Keratinocyte (primary cell): ENCODE data around the gene CD44. TPM values are rescaled to one million over a fixed set of nuclear protein-coding genes. Genes with fewer than 3 reads are reported as not detected.

Experiments
- DNase-seq: peaks from one replicate; pipeline ENCODE4 v3.0.0-alpha.2; 2011; ENCODE audit warnings: low read depth, missing footprints, low spot score
- FAIRE-seq: peaks from 2 replicates; lab custom pipeline; 2011; peaks lifted over from hg19 to GRCh38; lab: Jason Lieb, UNC
- H2AFZ ChIP-seq: 2 replicates; pipeline ENCODE4 v1.6.0; 2012; ENCODE audit warnings: low read length, control low read depth, inconsistent platforms; ENCODE audit not compliant: control insufficient read depth
- H3K27ac ChIP-seq: 2 replicates; pipeline ENCODE4 v1.5.1; 2011; ENCODE audit warnings: low read length; ENCODE audit not compliant: control insufficient read depth, insufficient read depth
- H3K27me3 ChIP-seq: 3 replicates; pipeline ENCODE4 v1.6.0; 2011; ENCODE audit warnings: low read length; ENCODE audit not compliant: control insufficient read depth, insufficient read depth; ENCODE audit errors: extremely low read depth
- H3K36me3 ChIP-seq, 2 experiments: 2 replicates in 1 of 2; 3 replicates in 1 of 2; pipeline ENCODE4 v1.5.1; 2011; ENCODE audit warnings: low read length in 2 of 2, mild to moderate bottlenecking in 1 of 2; ENCODE audit not compliant: control insufficient read depth in 2 of 2, insufficient read depth in 2 of 2; ENCODE audit errors: extremely low read depth in 1 of 2
- H3K4me1 ChIP-seq: 3 replicates; pipeline ENCODE4 v1.5.1; 2011; ENCODE audit warnings: low read length; ENCODE audit not compliant: control insufficient read depth, insufficient read depth; ENCODE audit errors: extremely low read depth
- H3K4me2 ChIP-seq: 3 replicates; pipeline ENCODE4 v1.6.0; 2011; ENCODE audit warnings: low read depth, low read length; ENCODE audit not compliant: control insufficient read depth, insufficient read depth; ENCODE audit errors: extremely low read depth
- H3K4me3 ChIP-seq, 3 experiments: fragments of 200-600 bp in 1 of 3; sonication (generic) in 1 of 3; 2 replicates in 2 of 3; 3 replicates in 1 of 3; pipeline ENCODE4 v1.5.1; 2011 to 2016; ENCODE audit warnings: low read length in 3 of 3, mild to moderate bottlenecking in 3 of 3, control low read depth in 2 of 3, inconsistent platforms in 1 of 3, low read depth in 1 of 3, mixed read lengths in 1 of 3, mixed run types in 1 of 3, moderate library complexity in 1 of 3; ENCODE audit not compliant: control insufficient read depth in 2 of 3, insufficient read depth in 2 of 3; ENCODE audit errors: extremely low read depth in 1 of 3
- H3K79me2 ChIP-seq: 2 replicates; pipeline ENCODE4 v1.6.0; 2012; ENCODE audit warnings: low read length; ENCODE audit not compliant: control insufficient read depth, insufficient read depth
- H3K9ac ChIP-seq: 3 replicates; pipeline ENCODE4 v1.6.0; 2011; ENCODE audit warnings: low read length; ENCODE audit not compliant: control insufficient read depth, insufficient read depth; ENCODE audit errors: extremely low read depth
- H3K9me1 ChIP-seq: 3 replicates; pipeline ENCODE4 v1.6.0; 2011; ENCODE audit warnings: low read length; ENCODE audit not compliant: control insufficient read depth, insufficient read depth; ENCODE audit errors: extremely low read depth
- H3K9me3 ChIP-seq: 2 replicates; pipeline ENCODE4 v1.5.1; 2012; ENCODE audit warnings: low read depth, low read length; ENCODE audit not compliant: control insufficient read depth
- H4K20me1 ChIP-seq: 3 replicates; pipeline ENCODE4 v1.6.0; 2011; ENCODE audit warnings: low read length; ENCODE audit not compliant: control insufficient read depth, insufficient read depth; ENCODE audit errors: extremely low read depth
- EZH2 ChIP-seq: IDR thresholded peaks from one replicate; pipeline ENCODE4 v1.6.1; 2012; ENCODE audit warnings: inconsistent platforms, mild to moderate bottlenecking, low read length, moderate library complexity
- dilution Hi-C: fragments of 300-500 bp; cut with MboI; formaldehyde crosslinking; loops from one replicate; pipeline ENCODE4 v1.7.0; 2020; ENCODE audit warnings: low sequenced_read_pairs; ENCODE audit not compliant: extremely low pct_ligation_motif_present
- polyA plus RNA-seq, 5 experiments: library from polyadenylated mRNA; depleted of rRNA in 3 of 5; stranded (reverse) in 3 of 5; stranded (forward) in 1 of 5; unstranded in 1 of 5; fragments of >200 nt; gene quantifications; 1 replicate in 1 of 5; 2 replicates in 3 of 5; 3 replicates in 1 of 5; pipeline versions ENCODE4 v1.2.1 to v1.2.3, GENCODE V29; 2011 to 2012; ENCODE audit warnings: missing spikeins in 2 of 5, low read depth in 1 of 5, low replicate concordance in 1 of 5
- TF ChIP-seq, protein P1 (sequence below), 3 experiments: IDR thresholded peaks in 1 of 3; conservative IDR thresholded peaks in 1 of 3; optimal IDR thresholded peaks in 1 of 3; 2 replicates in 2 of 3; 3 replicates in 1 of 3; pipeline versions ENCODE3 to v1.5.1; 2011; ENCODE audit warnings: low read length in 3 of 3, mild to moderate bottlenecking in 3 of 3, moderate library complexity in 2 of 3, control low read depth in 1 of 3, inconsistent platforms in 1 of 3; ENCODE audit not compliant: insufficient read depth in 2 of 3; ENCODE audit errors: extremely low read depth in 1 of 3

Gene CD44
- polyA plus RNA-seq, 1 donor (not counting 4 experiments of a cell fraction or from before 2014, with no cell fraction given): 2,038 TPM

DNA sequence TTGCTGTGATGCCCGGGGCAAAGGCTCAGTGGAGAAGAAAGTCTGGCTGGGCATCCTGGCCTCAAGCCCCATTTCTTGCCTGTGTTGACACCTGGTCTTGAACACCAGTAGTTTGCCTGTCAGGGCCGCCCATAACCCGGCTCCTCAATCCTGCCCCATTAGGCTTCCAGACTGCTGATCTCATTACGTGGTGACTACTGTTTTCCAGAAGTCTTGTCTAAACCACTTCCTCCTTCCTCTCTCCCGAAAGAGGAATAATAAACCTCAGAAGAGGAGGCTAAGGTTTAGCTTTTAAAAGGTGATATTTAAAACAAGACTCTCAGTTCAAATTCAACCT is 97.7 kb downstream of the CD44 start:
- peak overlapping the region; percentile 6 for H3K4me2 ChIP-seq
- no peaks in the 10 kb centered on the region for H3K9me1 ChIP-seq
- no peak overlapping the region for H3K9ac ChIP-seq
- H3K9me3 ChIP-seq: no peaks in the 10 kb centered on the region
- FAIRE-seq: peak; percentile 48
- H3K4me1 ChIP-seq: peaks cover 32% of the 10 kb centered on the region
- H3K79me2 ChIP-seq: no peaks in the 10 kb centered on the region
- peak overlapping the region; percentile 29 for H3K27ac ChIP-seq
- no peak overlapping the region for H3K4me3 ChIP-seq
- no peaks in the 10 kb centered on the region for H4K20me1 ChIP-seq
- dilution Hi-C loops: no loop called here
- TF ChIP-seq, protein P1, sequence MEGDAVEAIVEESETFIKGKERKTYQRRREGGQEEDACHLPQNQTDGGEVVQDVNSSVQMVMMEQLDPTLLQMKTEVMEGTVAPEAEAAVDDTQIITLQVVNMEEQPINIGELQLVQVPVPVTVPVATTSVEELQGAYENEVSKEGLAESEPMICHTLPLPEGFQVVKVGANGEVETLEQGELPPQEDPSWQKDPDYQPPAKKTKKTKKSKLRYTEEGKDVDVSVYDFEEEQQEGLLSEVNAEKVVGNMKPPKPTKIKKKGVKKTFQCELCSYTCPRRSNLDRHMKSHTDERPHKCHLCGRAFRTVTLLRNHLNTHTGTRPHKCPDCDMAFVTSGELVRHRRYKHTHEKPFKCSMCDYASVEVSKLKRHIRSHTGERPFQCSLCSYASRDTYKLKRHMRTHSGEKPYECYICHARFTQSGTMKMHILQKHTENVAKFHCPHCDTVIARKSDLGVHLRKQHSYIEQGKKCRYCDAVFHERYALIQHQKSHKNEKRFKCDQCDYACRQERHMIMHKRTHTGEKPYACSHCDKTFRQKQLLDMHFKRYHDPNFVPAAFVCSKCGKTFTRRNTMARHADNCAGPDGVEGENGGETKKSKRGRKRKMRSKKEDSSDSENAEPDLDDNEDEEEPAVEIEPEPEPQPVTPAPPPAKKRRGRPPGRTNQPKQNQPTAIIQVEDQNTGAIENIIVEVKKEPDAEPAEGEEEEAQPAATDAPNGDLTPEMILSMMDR (optimal IDR thresholded peaks at IDR 0.05 in 1 of 3, IDR thresholded peaks at IDR 0.05 in 1 of 3, conservative IDR thresholded peaks at IDR 0.05 in 1 of 3; ENCODE audit: extremely low read depth in 1 of 3, insufficient read depth in 2 of 3, low read length in 3 of 3): no peak
- no peak for TF ChIP-seq EZH2
- H3K36me3 ChIP-seq: no peaks in the 10 kb centered on the region
- DNase-seq: no peak
- H2AFZ ChIP-seq: no peak overlapping the region
- no peaks in the 10 kb centered on the region for H3K27me3 ChIP-seq

- Histone ChIP-seq H3K27ac (no peak overlapping the region), H3K4me2 (no peak overlapping the region), H3K4me3 (no peak overlapping the region), H3K4me1 (peaks cover 32% of the 10 kb centered on the region), H3K9me1 (no peaks in the 10 kb centered on the region), H3K36me3 (no peaks in the 10 kb centered on the region), H2AFZ (no peak overlapping the region), H3K27me3 (no peaks in the 10 kb centered on the region), H4K20me1 (no peaks in the 10 kb centered on the region), H3K9me3 (no peaks in the 10 kb centered on the region), H3K79me2 (no peaks in the 10 kb centered on the region), H3K9ac (no peak overlapping the region)
- TF ChIP-seq, protein P1 (optimal IDR thresholded peaks at IDR 0.05 in 1 of 3, IDR thresholded peaks at IDR 0.05 in 1 of 3, conservative IDR thresholded peaks at IDR 0.05 in 1 of 3; ENCODE audit: extremely low read depth in 1 of 3, insufficient read depth in 2 of 3, low read length in 3 of 3): no peak
- no peak for TF ChIP-seq EZH2
- dilution Hi-C loops: no loop called here
- DNase-seq: no peak
- FAIRE-seq: no peak
Measured at GRCh38 chr11:35237351-35237750, 98.4 kb downstream of the CD44 start.
